IMR-90 (cell line): ENCODE results near the gene RAB31. TPM values are rescaled to one million over a fixed set of nuclear protein-coding genes. Genes with fewer than 3 reads are reported as not detected.

ENCODE experiments used
- ATAC-seq: fragments of 200-7000 bp; cut with Tn5 transposase; 2 replicates; pipeline ENCODE4 v1.9.1; 2020; ENCODE audit warnings: low read depth, mild to moderate bottlenecking, moderate library complexity
- BruUV-seq: library from RNA; stranded (reverse); fragments of 400-500 nt; replicated peaks from 2 replicates; lab custom pipeline; 2021; lab: Mats Ljungman, UMichigan
- CTCF ChIA-PET: fragments of 300-600 bp; formaldehyde crosslinking; extraction: SDS; loops from one replicate; lab custom pipeline; 2021; ENCODE audit warnings: antibody characterized with exemption; lab: Yijun Ruan, JAX
- POLR2A ChIA-PET: fragments of 300-600 bp; sonication (Branson Sonifier 250); formaldehyde crosslinking; loops from one replicate; lab custom pipeline; 2022; ENCODE audit warnings: antibody characterized with exemption; ENCODE audit not compliant: unreplicated experiment; lab: Charles Lee
- DNase-seq: peaks from one replicate; pipeline ENCODE4 v3.0.0; 2013
- H2AFZ ChIP-seq: replicated peaks from 2 replicates; pipeline ENCODE3; 2013; ENCODE audit warnings: low read length, mild to moderate bottlenecking; ENCODE audit not compliant: poor library complexity
- H2AK5ac ChIP-seq: 2 replicates; pipeline ENCODE4 v1.6.1; 2013; ENCODE audit warnings: low read depth, low read length, inconsistent platforms
- H2AK9ac ChIP-seq: replicated peaks from 2 replicates; pipeline ENCODE3; 2013; ENCODE audit warnings: mild to moderate bottlenecking, low read depth, low read length, moderate library complexity; ENCODE audit not compliant: poor library complexity
- H2BK120ac ChIP-seq: 2 replicates; pipeline ENCODE4 v1.6.1; 2013; ENCODE audit warnings: low read depth, low read length, inconsistent platforms
- H2BK15ac ChIP-seq: 3 replicates; pipeline ENCODE4 v1.6.1; 2013; ENCODE audit warnings: low read depth, low read length, inconsistent platforms
- H2BK20ac ChIP-seq: 2 replicates; pipeline ENCODE4 v1.6.1; 2013; ENCODE audit warnings: low read depth, mild to moderate bottlenecking, inconsistent platforms, low read length, moderate library complexity
- H2BK5ac ChIP-seq: 2 replicates; pipeline ENCODE4 v1.6.1; 2013; ENCODE audit warnings: mild to moderate bottlenecking, low read depth, low read length, inconsistent platforms; ENCODE audit not compliant: poor library complexity, severe bottlenecking
- H3K14ac ChIP-seq: replicated peaks from 2 replicates; pipeline ENCODE4 v1.6.1; 2013; ENCODE audit warnings: low read depth, low read length, inconsistent platforms
- H3K18ac ChIP-seq: 2 replicates; pipeline ENCODE4 v1.6.1; 2013; ENCODE audit warnings: low read depth, low read length, control low read depth
- H3K23ac ChIP-seq: 2 replicates; pipeline ENCODE4 v1.6.1; 2013; ENCODE audit warnings: low read depth, low read length, inconsistent platforms
- H3K27ac ChIP-seq: 2 replicates; pipeline ENCODE4 v1.5.1; 2013; ENCODE audit warnings: mild to moderate bottlenecking, control low read depth, low read length; ENCODE audit not compliant: insufficient read depth
- H3K27me3 ChIP-seq: 2 replicates; pipeline ENCODE4 v1.6.1; 2013; ENCODE audit warnings: low read length; ENCODE audit not compliant: control insufficient read depth, insufficient read depth
- H3K36me3 ChIP-seq: 2 replicates; pipeline ENCODE4 v1.6.1; 2013; ENCODE audit warnings: low read length, mixed read lengths; ENCODE audit not compliant: control insufficient read depth, insufficient read depth
- H3K4ac ChIP-seq: 2 replicates; pipeline ENCODE4 v1.6.1; 2013; ENCODE audit warnings: low read depth, low read length, inconsistent platforms
- H3K4me1 ChIP-seq: 2 replicates; pipeline ENCODE4 v1.6.1; 2013; ENCODE audit warnings: low read length, mixed read lengths; ENCODE audit not compliant: control insufficient read depth, insufficient read depth
- H3K4me2 ChIP-seq: 2 replicates; pipeline ENCODE4 v1.6.1; 2013; ENCODE audit warnings: low read depth, mild to moderate bottlenecking, control low read depth, low read length, moderate library complexity
- H3K4me3 ChIP-seq: 2 replicates; pipeline ENCODE4 v1.5.1; 2013; ENCODE audit warnings: low read depth, mild to moderate bottlenecking, control low read depth, low read length, moderate library complexity; ENCODE audit not compliant: insufficient read depth
- H3K56ac ChIP-seq: 2 replicates; pipeline ENCODE4 v1.6.1; 2013; ENCODE audit warnings: low read length, inconsistent platforms; ENCODE audit not compliant: insufficient read depth; ENCODE audit errors: extremely low read depth
- H3K79me1 ChIP-seq, 2 experiments: 2 replicates each; pipeline ENCODE4 v1.6.1; 2013; ENCODE audit warnings: low read length in 2 of 2, inconsistent platforms in 1 of 2, low read depth in 1 of 2
- H3K9ac ChIP-seq: 2 replicates; pipeline ENCODE4 v1.6.1; 2013; ENCODE audit warnings: low read depth, low read length, control low read depth
- H3K9me1 ChIP-seq: 2 replicates; pipeline ENCODE4 v1.6.1; 2013; ENCODE audit warnings: low read length, inconsistent platforms; ENCODE audit not compliant: insufficient read depth
- H3K9me3 ChIP-seq: 2 replicates; pipeline ENCODE4 v1.6.1; 2013; ENCODE audit warnings: low read length; ENCODE audit not compliant: control insufficient read depth, insufficient read depth
- H4K20me1 ChIP-seq: 2 replicates; pipeline ENCODE4 v1.6.1; 2013; ENCODE audit warnings: low read length, inconsistent platforms; ENCODE audit not compliant: insufficient read depth
- H4K5ac ChIP-seq: 2 replicates; pipeline ENCODE4 v1.6.1; 2013; ENCODE audit warnings: mild to moderate bottlenecking, low read depth, low read length, control low read depth
- H4K8ac ChIP-seq, 2 experiments: 2 replicates each; pipeline ENCODE4 v1.6.1; 2013; ENCODE audit warnings: low read depth in 2 of 2, low read length in 2 of 2, control low read depth in 1 of 2, inconsistent platforms in 1 of 2
- H4K91ac ChIP-seq: 2 replicates; pipeline ENCODE4 v1.6.1; 2013; ENCODE audit warnings: low read depth, low read length, inconsistent platforms; ENCODE audit not compliant: insufficient read depth
- CHD1 ChIP-seq: IDR thresholded peaks from 2 replicates; pipeline ENCODE4 v1.6.1; 2012; ENCODE audit warnings: low read depth, low read length, improper control_type of control experiment
- MAFK ChIP-seq: IDR thresholded peaks from 2 replicates; pipeline ENCODE4 v1.6.1; 2012; ENCODE audit warnings: low read depth, low read length, improper control_type of control experiment
- RAD21 ChIP-seq: IDR thresholded peaks from 2 replicates; pipeline ENCODE4 v1.6.1; 2012; ENCODE audit warnings: low read length, improper control_type of control experiment
- SMC3 ChIP-seq: fragments of 150-350 bp; IDR thresholded peaks from 2 replicates; pipeline ENCODE4 v1.6.1; 2016; ENCODE audit warnings: low read depth, mild to moderate bottlenecking, antibody characterized with exemption, low read length, moderate library complexity
- WGBS, 2 experiments: methylation state at CpG; one replicate each; pipeline versions ENCODE4 v1.1.5 to v1.1.7; 2013; ENCODE audit warnings: missing lambda C conversion rate in 2 of 2; ENCODE audit not compliant: insufficient read length in 1 of 2; ENCODE audit errors: extremely low coverage in 2 of 2; 5-methylcytosine and 5-hydroxymethylcytosine counted together
- dilution Hi-C: fragments of 300-500 bp; cut with HindIII; formaldehyde crosslinking; loops from one replicate; pipeline ENCODE4 v1.14.3; 2018; ENCODE audit warnings: low sequenced_read_pairs; ENCODE audit not compliant: unreplicated experiment
- in situ Hi-C: fragments of 300-500 bp; cut with MboI; formaldehyde crosslinking; loops from 3 replicates; pipeline ENCODE4 v1.14.3; 2019; ENCODE audit warnings: low sequenced_read_pairs, inconsistent platforms, mixed read lengths
- intact Hi-C: fragments of 100-400 bp; cut with micrococcal nuclease; formaldehyde crosslinking; loops from 2 replicates; pipeline ENCODE4 v1.10.0; 2022
- polyA plus RNA-seq, 3 experiments: library from polyadenylated mRNA; depleted of rRNA; stranded (reverse); fragments of >200 nt; gene quantifications; 2 replicates each; pipeline ENCODE4 v1.2.3, GENCODE V29; 2012; ENCODE audit warnings: low replicate concordance in 1 of 3
- total RNA-seq: library from RNA; depleted of rRNA; stranded (reverse); fragments of >200 nt; gene quantifications from 2 replicates; pipeline ENCODE4 v1.2.3, GENCODE V29; 2012
- TF ChIP-seq, protein P1 (sequence below): fragments of 150-350 bp; IDR thresholded peaks from 2 replicates; pipeline ENCODE4 v1.6.1; 2017; ENCODE audit warnings: mild to moderate bottlenecking, antibody characterized with exemption, low read length, low read depth

RAB31 gene
- total and polyA plus RNA-seq, 2 of the 4 experiments (the other 2 are of a cell fraction), result 13.8 to 26.9 TPM

DNA sequence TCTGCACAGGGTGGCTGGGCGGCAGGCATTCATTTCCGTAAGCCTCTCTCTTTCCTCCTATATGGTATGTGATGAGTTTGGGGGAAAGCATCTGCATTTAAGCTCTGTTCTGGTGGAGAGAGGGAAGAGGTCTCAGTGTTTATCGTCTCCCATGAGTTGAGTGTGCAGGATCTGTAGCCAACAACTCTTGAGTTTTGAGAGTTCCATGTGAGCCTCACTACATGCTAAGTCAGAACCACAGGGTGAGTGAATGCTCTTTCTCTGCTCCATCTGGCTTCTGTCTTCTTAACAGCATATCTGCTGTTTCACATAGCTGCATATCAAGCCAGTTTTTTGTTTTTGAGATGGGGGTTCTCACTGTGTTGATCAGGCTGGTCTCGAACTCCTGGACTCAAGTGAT, 22.7 kb downstream of the RAB31 start:
- dilution Hi-C loops (no loop called here), intact Hi-C loops (no loop called here), in situ Hi-C loops (no loop called here)
- Histone ChIP-seq H3K4ac (0 out of 2 replicates have a peak overlapping the region, but pooled peaks have one; percentile 16), H2BK120ac (no peak overlapping the region), H3K36me3 (peaks cover 8% of the 10 kb centered on the region), H2AK5ac (no peak overlapping the region), H3K79me1 (peaks cover 17 to 51% of the 10 kb centered on the region in 2 experiments), H4K20me1 (peaks cover 43% of the 10 kb centered on the region), H3K23ac (no peak overlapping the region), H3K56ac (no peak overlapping the region), H3K9me3 (no peaks in the 10 kb centered on the region), H4K5ac (no peak overlapping the region), H3K27ac (no peak overlapping the region), H3K9ac (no peak overlapping the region), H2AK9ac (no peak overlapping the region), H4K91ac (no peak overlapping the region), H3K4me3 (no peak overlapping the region), H3K27me3 (no peaks in the 10 kb centered on the region), H2BK15ac (no peak overlapping the region), H3K14ac (peak overlapping the region; percentile 66), H3K9me1 (peaks cover 9% of the 10 kb centered on the region; the same call in 1 of the 2 replicates), H2BK20ac (no peak overlapping the region), H3K4me2 (no peak overlapping the region), H2AFZ (peak overlapping the region; percentile 37), H3K18ac (no peak overlapping the region), H4K8ac (no peak overlapping the region), H3K4me1 (no peaks in the 10 kb centered on the region; the same call in 1 of the 2 replicates), H2BK5ac (no peak overlapping the region)
- CTCF ChIA-PET, result no interaction called here
- POLR2A ChIA-PET, result no interaction called here
- WGBS, 2 experiments, result 73% methylated on average over 3 of the region's 4 CpGs; no CpG with 5 or more reads in 1 of the 2 experiments
- BruUV-seq, result no TSS peak
- ATAC-seq, result no peak
- DNase-seq, result no peak
- TF ChIP-seq SMC3, result no peak
- TF ChIP-seq CHD1, result no peak
- TF ChIP-seq, protein P1, sequence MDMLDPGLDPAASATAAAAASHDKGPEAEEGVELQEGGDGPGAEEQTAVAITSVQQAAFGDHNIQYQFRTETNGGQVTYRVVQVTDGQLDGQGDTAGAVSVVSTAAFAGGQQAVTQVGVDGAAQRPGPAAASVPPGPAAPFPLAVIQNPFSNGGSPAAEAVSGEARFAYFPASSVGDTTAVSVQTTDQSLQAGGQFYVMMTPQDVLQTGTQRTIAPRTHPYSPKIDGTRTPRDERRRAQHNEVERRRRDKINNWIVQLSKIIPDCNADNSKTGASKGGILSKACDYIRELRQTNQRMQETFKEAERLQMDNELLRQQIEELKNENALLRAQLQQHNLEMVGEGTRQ, result no peak
- no peak for TF ChIP-seq MAFK
- no peak for TF ChIP-seq RAD21
